Nephron progenitor cell (in vitro differentiated cells): ENCODE measurements around the gene TAF4.

Experiments
- DNase-seq: peaks from one replicate; pipeline ENCODE4 v3.0.0; 2021
- H3K27ac Mint-ChIP-seq: 2 replicates; pipeline ENCODE4 v1.8.0; 2021; ENCODE audit warnings: mild to moderate bottlenecking, moderate library complexity, mixed read lengths
- H3K27me3 Mint-ChIP-seq: 2 replicates; pipeline ENCODE4 v1.8.0; 2021; ENCODE audit warnings: mild to moderate bottlenecking, low read depth, mixed read lengths; ENCODE audit not compliant: poor library complexity
- H3K36me3 Mint-ChIP-seq: 2 replicates; pipeline ENCODE4 v1.8.0; 2021; ENCODE audit warnings: low read depth, mixed read lengths
- H3K4me1 Mint-ChIP-seq: 2 replicates; pipeline ENCODE4 v1.8.0; 2021; ENCODE audit warnings: mixed read lengths
- H3K4me3 Mint-ChIP-seq: 2 replicates; pipeline ENCODE4 v1.8.0; 2021; ENCODE audit warnings: mild to moderate bottlenecking, moderate library complexity, mixed read lengths
- H3K9me3 Mint-ChIP-seq: 2 replicates; pipeline ENCODE4 v1.8.0; 2021; ENCODE audit warnings: mild to moderate bottlenecking, moderate library complexity, mixed read lengths
- CTCF ChIP-seq: fragments of 200-600 bp; sonication (generic); IDR thresholded peaks from 2 replicates; pipeline ENCODE4 v1.5.0; 2021; ENCODE audit warnings: antibody characterized with exemption

The TAF4 gene

GRCh38 chr20:61955668-61956395, 109.8 kb downstream of the TAF4 start:
- Mint-ChIP-seq H3K4me1 (peaks cover 28% of the 10 kb centered on the region), H3K9me3 (peaks cover under 1% of the 10 kb centered on the region), H3K4me3 (no peak overlapping the region), H3K27me3 (peaks cover 31% of the 10 kb centered on the region), H3K36me3 (no peaks in the 10 kb centered on the region), H3K27ac (no peak overlapping the region)
- no peak for DNase-seq
- TF ChIP-seq CTCF = no peak

GRCh38 chr20:61954276-61955021, 111.2 kb downstream of the TAF4 start:
- no peaks in the 10 kb centered on the region for H3K36me3 Mint-ChIP-seq
- no peak for DNase-seq
- no peak overlapping the region for H3K27ac Mint-ChIP-seq
- no peak for TF ChIP-seq CTCF
- H3K4me3 Mint-ChIP-seq = no peak overlapping the region
- H3K4me1 Mint-ChIP-seq = peaks cover 28% of the 10 kb centered on the region
- H3K27me3 Mint-ChIP-seq = peaks cover 27% of the 10 kb centered on the region
- H3K9me3 Mint-ChIP-seq = no peaks in the 10 kb centered on the region

- Mint-ChIP-seq H3K9me3 (peaks cover 8% of the 10 kb centered on the region), H3K4me3 (no peak overlapping the region), H3K27me3 (peaks cover 23% of the 10 kb centered on the region), H3K27ac (no peak overlapping the region), H3K4me1 (peaks cover 28% of the 10 kb centered on the region), H3K36me3 (no peaks in the 10 kb centered on the region)
- DNase-seq = no peak
- TF ChIP-seq CTCF = no peak
Observed at GRCh38 chr20:61953037-61954021, 112.4 kb downstream of the TAF4 start.

- Mint-ChIP-seq H3K36me3 (no peaks in the 10 kb centered on the region), H3K4me1 (peaks cover 28% of the 10 kb centered on the region), H3K27me3 (peaks cover 19% of the 10 kb centered on the region), H3K4me3 (no peak overlapping the region), H3K9me3 (peaks cover 8% of the 10 kb centered on the region), H3K27ac (no peak overlapping the region)
- no peak for TF ChIP-seq CTCF
- peak; percentile 91 for DNase-seq
Observed at GRCh38 chr20:61951695-61952533, 113.8 kb downstream of the TAF4 start.

GRCh38 chr20:61950641-61951071, 115.0 kb downstream of the TAF4 start:
- H3K4me1 Mint-ChIP-seq = peaks cover 21% of the 10 kb centered on the region
- peaks cover 15% of the 10 kb centered on the region for H3K27me3 Mint-ChIP-seq
- no peak overlapping the region for H3K27ac Mint-ChIP-seq
- no peak overlapping the region for H3K4me3 Mint-ChIP-seq
- peaks cover 8% of the 10 kb centered on the region for H3K9me3 Mint-ChIP-seq
- TF ChIP-seq CTCF = no peak
- H3K36me3 Mint-ChIP-seq = no peaks in the 10 kb centered on the region
- no peak for DNase-seq
